Measurements from ENCODE around the gene FGFRL1.

The FGFRL1 gene

DNA sequence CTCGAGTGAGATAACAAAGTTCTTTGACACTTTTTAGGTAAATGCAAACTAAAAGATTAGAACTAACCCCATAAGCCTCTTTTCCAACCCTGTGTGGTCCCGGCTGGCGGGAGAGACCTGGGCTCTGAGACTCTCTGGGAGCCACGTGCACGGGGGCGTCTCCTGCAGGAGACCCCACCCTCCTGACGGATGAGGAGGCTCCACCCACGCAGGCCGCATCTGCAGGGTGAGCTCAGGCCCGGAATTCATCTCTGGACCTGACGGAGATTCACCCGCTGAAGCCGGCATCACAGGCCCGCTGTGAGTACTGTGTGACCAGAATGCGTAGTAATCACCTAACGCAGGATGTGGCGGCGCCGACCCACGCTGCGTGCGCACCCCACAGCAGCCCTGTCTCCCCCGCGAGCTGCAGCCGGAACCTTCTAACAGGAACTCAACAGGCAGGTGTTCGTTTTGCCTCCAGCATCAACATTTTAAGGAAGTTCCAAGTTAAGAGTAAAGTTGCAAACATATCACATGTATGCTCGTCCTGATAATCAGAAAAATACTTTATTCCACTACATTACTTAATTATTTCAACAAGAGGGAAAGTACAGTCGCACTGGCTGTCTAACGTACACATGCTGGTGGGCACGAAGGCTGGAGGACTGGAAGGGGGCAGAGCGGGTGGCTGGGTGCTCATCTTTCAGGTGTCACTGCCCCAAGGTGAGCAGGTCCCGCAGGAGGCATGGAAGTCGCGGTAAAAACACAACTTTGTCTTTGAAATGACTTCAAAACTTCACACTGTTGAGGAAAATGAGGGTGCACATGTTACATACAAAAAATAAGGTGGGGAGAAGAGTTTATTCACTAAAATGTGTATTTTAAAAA lies 44.5 kb downstream of the FGFRL1 start:
- no peak for DNase-seq (ENCODE audit: low read depth)
- Histone ChIP-seq H3K36me3 (ENCODE audit: control insufficient read depth, insufficient read depth, low read length, severe bottlenecking) (no peaks in the 10 kb centered on the region), H3K27me3 (replicated peaks; ENCODE audit: control insufficient read depth, insufficient read depth, low read length) (no peaks in the 10 kb centered on the region), H3K4me1 (ENCODE audit: control insufficient read depth, insufficient read depth, low read length) (peaks cover 20% of the 10 kb centered on the region), H3K9ac (ENCODE audit: low read length) (peak overlapping the region; percentile 29), H3K9me3 (ENCODE audit: control insufficient read depth, low read length) (no peaks in the 10 kb centered on the region), H3K4me3 (ENCODE audit: low read length) (peak overlapping the region; percentile 66)

DNA sequence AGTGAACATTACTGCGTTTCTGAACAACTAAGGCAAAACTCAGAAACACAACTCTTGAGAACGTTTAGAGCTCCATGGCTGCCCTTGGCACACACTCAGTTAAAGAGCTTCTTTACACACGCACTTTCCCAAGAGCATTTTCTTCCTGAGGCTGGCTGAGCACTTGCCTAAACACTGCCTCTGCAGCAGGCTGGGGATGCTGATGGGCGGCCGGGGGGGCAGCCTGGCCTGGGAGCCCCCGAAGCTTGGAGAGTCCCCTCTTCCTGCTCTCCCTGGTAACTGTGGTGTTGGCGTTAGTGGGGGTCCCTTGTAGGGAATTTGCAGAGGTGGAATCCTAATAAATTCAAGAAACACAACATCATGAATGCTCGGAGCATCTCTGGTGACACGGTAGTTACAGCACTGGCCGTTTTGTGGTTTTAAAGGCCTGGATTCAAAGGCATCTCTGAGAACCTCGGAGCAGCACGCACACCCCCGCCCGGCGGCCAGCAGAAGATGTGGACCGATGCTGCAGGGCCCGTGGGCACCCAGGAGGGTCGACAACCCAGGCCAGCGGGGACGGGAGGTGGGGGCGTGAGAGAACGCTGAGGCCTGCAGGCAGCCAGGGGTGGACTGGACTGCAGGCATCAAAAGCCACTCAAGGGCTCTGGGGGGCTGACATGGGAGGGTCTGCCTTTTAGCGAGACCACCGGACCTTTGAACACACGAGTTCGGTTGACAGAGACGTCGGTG lies 45.4 kb downstream of the FGFRL1 start:
- DNase-seq (ENCODE audit: low read depth), result no peak
- peaks cover 23% of the 10 kb centered on the region for H3K4me1 ChIP-seq (ENCODE audit: control insufficient read depth, insufficient read depth, low read length)
- no peaks in the 10 kb centered on the region for H3K9me3 ChIP-seq (ENCODE audit: control insufficient read depth, low read length)
- H3K36me3 ChIP-seq (ENCODE audit: control insufficient read depth, insufficient read depth, low read length, severe bottlenecking), result no peaks in the 10 kb centered on the region
- no peak overlapping the region for H3K4me3 ChIP-seq (ENCODE audit: low read length)
- H3K9ac ChIP-seq (ENCODE audit: low read length), result no peak overlapping the region
- H3K27me3 ChIP-seq (replicated peaks; ENCODE audit: control insufficient read depth, insufficient read depth, low read length), result no peaks in the 10 kb centered on the region

DNA sequence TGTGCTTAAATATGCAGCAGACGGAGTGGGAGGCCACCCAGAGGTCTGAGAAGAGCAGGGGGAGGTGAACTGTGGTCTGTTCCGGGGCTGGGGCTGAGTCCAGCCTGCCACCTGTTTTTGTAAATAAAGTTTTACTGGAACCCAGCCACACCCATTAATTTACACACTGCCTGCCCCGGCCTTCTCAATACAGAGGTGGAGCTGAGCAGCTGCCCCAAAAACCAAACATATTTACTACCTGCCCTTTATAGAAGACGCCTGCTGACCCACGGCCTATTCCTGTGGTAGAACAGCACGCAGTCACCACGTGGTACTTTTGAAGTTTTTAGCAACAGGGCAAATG lies 45.9 kb downstream of the FGFRL1 start:
- Histone ChIP-seq H3K4me1 (ENCODE audit: control insufficient read depth, insufficient read depth, low read length) (peaks cover 23% of the 10 kb centered on the region), H3K27me3 (replicated peaks; ENCODE audit: control insufficient read depth, insufficient read depth, low read length) (no peaks in the 10 kb centered on the region)

DNA sequence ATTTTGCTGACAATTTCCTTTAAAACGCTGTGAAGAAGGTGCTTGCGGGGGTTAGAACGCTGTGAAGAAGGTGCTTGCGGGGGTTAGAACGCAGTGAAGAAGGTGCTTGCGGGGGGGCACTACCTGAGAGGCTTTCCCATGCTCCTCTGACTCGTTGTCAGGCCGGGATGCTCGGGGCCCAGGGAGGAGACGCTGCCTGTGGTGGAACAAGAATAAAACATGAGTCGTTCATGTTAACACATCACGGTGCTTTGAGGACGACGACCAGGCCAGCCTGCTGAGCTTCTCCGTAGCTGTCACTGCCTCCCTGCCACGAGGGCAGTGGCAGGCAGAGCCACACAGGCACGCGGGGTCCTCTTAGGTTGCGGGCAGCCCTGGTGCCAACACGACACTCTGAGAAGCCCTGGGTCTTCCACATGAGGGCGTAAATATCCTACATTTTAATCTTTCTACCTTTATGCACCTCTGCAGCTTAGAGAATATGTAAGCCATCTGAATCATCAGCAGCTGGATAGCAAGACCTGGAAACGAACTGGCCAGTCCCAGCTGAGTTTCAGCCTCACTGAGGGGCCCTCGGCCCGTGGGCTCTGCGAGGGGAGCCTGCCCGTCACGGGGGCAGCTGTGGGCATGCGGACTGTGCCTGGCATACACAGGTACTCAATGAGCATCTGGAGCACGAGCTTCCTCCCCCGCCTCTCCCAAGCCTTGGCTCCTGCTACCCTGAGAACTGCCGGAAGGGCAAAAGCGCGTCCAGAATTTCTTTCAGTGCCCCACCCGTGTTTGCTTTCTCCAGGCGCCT lies 47.0 kb downstream of the FGFRL1 start:
- H3K27me3 ChIP-seq (replicated peaks; ENCODE audit: control insufficient read depth, insufficient read depth, low read length), result no peaks in the 10 kb centered on the region
- H3K36me3 ChIP-seq (ENCODE audit: control insufficient read depth, insufficient read depth, low read length, severe bottlenecking), result no peaks in the 10 kb centered on the region
- no peak overlapping the region for H3K4me3 ChIP-seq (ENCODE audit: low read length)
- no peaks in the 10 kb centered on the region for H3K9me3 ChIP-seq (ENCODE audit: control insufficient read depth, low read length)
- peaks cover 15% of the 10 kb centered on the region for H3K4me1 ChIP-seq (ENCODE audit: control insufficient read depth, insufficient read depth, low read length)
- no peak for DNase-seq (ENCODE audit: low read depth)
- H3K9ac ChIP-seq (ENCODE audit: low read length), result no peak overlapping the region

More for the DNA sequence above, 45.9 kb downstream of the FGFRL1 start:
- Histone ChIP-seq H3K9me3 (ENCODE audit: control insufficient read depth, low read length) (no peaks in the 10 kb centered on the region), H3K36me3 (ENCODE audit: control insufficient read depth, insufficient read depth, low read length, severe bottlenecking) (no peaks in the 10 kb centered on the region), H3K9ac (ENCODE audit: low read length) (no peak overlapping the region), H3K4me3 (ENCODE audit: low read length) (no peak overlapping the region)
- DNase-seq (ENCODE audit: low read depth), result no peak

GRCh38 chr4:1058997-1059665 lies 47.7 kb downstream of the FGFRL1 start:
- Histone ChIP-seq H3K36me3 (ENCODE audit: control insufficient read depth, insufficient read depth, low read length, severe bottlenecking) (no peaks in the 10 kb centered on the region), H3K4me3 (ENCODE audit: low read length) (no peak overlapping the region), H3K4me1 (ENCODE audit: control insufficient read depth, insufficient read depth, low read length) (peaks cover 13% of the 10 kb centered on the region), H3K27me3 (replicated peaks; ENCODE audit: control insufficient read depth, insufficient read depth, low read length) (peaks cover 4% of the 10 kb centered on the region), H3K9ac (ENCODE audit: low read length) (no peak overlapping the region), H3K9me3 (ENCODE audit: control insufficient read depth, low read length) (no peaks in the 10 kb centered on the region)
- DNase-seq (ENCODE audit: low read depth), result no peak

DNA sequence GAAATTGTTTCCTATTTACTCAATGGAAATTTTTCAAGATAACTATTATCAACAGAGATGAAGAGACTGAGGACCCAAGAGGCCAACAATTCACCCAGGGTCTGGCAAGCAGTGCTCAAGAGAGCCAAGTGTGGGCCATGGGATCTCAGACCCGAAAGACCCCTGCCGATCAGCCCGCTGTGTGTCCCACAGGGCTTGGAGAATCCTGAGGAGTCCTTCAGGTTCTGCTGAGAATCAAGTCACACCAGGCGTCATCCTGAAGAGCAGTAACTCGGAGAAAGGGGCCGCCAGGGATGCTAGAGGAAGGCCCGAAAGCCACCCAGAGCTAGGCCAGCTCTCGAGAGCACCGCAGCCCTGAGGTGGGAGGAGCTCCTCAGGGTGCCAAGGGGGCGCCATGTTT lies 48.7 kb downstream of the FGFRL1 start:
- DNase-seq (ENCODE audit: low read depth), result no peak
- Histone ChIP-seq H3K4me1 (ENCODE audit: control insufficient read depth, insufficient read depth, low read length) (peaks cover 13% of the 10 kb centered on the region), H3K9ac (ENCODE audit: low read length) (no peak overlapping the region), H3K27me3 (replicated peaks; ENCODE audit: control insufficient read depth, insufficient read depth, low read length) (peaks cover 6% of the 10 kb centered on the region), H3K36me3 (ENCODE audit: control insufficient read depth, insufficient read depth, low read length, severe bottlenecking) (no peaks in the 10 kb centered on the region), H3K4me3 (ENCODE audit: low read length) (no peak overlapping the region), H3K9me3 (ENCODE audit: control insufficient read depth, low read length) (no peaks in the 10 kb centered on the region)

GRCh38 chr4:1060621-1061020 lies 49.2 kb downstream of the FGFRL1 start:
- no peak overlapping the region for H3K4me3 ChIP-seq (ENCODE audit: low read length)
- H3K9ac ChIP-seq (ENCODE audit: low read length), result no peak overlapping the region
- H3K9me3 ChIP-seq (ENCODE audit: control insufficient read depth, low read length), result no peaks in the 10 kb centered on the region
- no peaks in the 10 kb centered on the region for H3K36me3 ChIP-seq (ENCODE audit: control insufficient read depth, insufficient read depth, low read length, severe bottlenecking)
- peaks cover 13% of the 10 kb centered on the region for H3K4me1 ChIP-seq (ENCODE audit: control insufficient read depth, insufficient read depth, low read length)
- peaks cover 6% of the 10 kb centered on the region for H3K27me3 ChIP-seq (replicated peaks; ENCODE audit: control insufficient read depth, insufficient read depth, low read length)
- no peak for DNase-seq (ENCODE audit: low read depth)

DNA sequence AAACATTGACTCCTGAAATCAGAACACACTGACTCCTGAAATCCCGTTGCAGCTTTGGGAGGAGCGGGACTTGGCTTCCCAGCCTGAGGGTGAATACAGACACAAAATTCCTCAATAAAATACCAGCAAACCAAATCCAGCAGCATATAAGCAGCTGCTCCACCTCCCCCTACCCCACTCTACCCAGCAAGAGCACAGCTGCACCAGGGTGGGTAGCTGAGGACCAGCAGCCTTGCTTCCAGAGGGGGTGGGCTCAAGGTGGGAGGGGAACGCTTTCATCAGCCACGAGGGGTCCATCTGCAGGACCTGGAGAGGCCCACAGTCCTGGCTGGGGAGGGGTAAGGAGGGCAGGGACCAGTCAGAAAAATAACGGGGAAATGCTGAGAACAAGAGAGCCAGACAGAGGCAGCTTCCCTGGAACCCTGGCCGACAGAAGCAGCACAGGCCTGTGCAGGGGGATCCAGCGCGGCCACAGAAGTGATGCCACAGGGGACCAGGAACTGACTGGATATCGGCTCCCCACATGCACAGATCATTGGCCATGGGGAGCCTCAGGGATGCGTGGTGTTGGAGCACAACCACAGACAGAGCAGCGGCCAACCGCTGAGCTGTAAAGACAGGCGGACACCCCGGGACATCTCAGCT lies 49.8 kb downstream of the FGFRL1 start:
- Histone ChIP-seq H3K27me3 (replicated peaks; ENCODE audit: control insufficient read depth, insufficient read depth, low read length) (peaks cover 8% of the 10 kb centered on the region), H3K36me3 (ENCODE audit: control insufficient read depth, insufficient read depth, low read length, severe bottlenecking) (no peaks in the 10 kb centered on the region), H3K9me3 (ENCODE audit: control insufficient read depth, low read length) (no peaks in the 10 kb centered on the region), H3K4me3 (ENCODE audit: low read length) (no peak overlapping the region), H3K4me1 (ENCODE audit: control insufficient read depth, insufficient read depth, low read length) (peaks cover 13% of the 10 kb centered on the region), H3K9ac (ENCODE audit: low read length) (no peak overlapping the region)
- DNase-seq (ENCODE audit: low read depth), result no peak

DNA sequence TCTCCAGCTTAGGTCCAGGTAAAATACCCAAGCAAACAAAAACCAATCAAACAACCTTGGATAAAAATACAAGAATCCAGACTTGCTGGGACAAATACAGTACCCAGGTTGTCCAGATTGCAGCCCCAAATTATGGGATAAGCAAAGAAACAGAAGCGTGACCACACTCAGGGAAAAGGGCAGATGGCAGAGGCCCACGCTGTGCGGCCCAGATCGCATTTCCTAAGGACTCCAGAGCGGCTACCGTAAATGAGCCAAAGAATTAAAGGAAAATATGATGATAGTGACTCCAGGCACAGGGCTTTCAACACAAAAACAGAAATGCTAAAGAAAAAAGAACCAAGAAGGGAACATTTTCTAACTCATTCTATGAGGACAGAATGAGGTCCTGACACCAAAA lies 50.3 kb downstream of the FGFRL1 start:
- DNase-seq (ENCODE audit: low read depth), result no peak
- Histone ChIP-seq H3K36me3 (ENCODE audit: control insufficient read depth, insufficient read depth, low read length, severe bottlenecking) (no peaks in the 10 kb centered on the region), H3K9ac (ENCODE audit: low read length) (no peak overlapping the region), H3K4me3 (ENCODE audit: low read length) (no peak overlapping the region), H3K27me3 (replicated peaks; ENCODE audit: control insufficient read depth, insufficient read depth, low read length) (peaks cover 12% of the 10 kb centered on the region), H3K4me1 (ENCODE audit: control insufficient read depth, insufficient read depth, low read length) (peaks cover 13% of the 10 kb centered on the region), H3K9me3 (ENCODE audit: control insufficient read depth, low read length) (no peaks in the 10 kb centered on the region)

- no peak overlapping the region for H3K9ac ChIP-seq (ENCODE audit: low read length)
- H3K9me3 ChIP-seq (ENCODE audit: control insufficient read depth, low read length), result no peaks in the 10 kb centered on the region
- no peak for DNase-seq (ENCODE audit: low read depth)
- peaks cover 14% of the 10 kb centered on the region for H3K27me3 ChIP-seq (replicated peaks; ENCODE audit: control insufficient read depth, insufficient read depth, low read length)
- no peak overlapping the region for H3K4me3 ChIP-seq (ENCODE audit: low read length)
- no peaks in the 10 kb centered on the region for H3K36me3 ChIP-seq (ENCODE audit: control insufficient read depth, insufficient read depth, low read length, severe bottlenecking)
- peaks cover 13% of the 10 kb centered on the region for H3K4me1 ChIP-seq (ENCODE audit: control insufficient read depth, insufficient read depth, low read length)
These were observed 51.0 kb downstream of the FGFRL1 start for GRCh38 chr4:1062419-1062818.

All from adipocyte (in vitro differentiated cells).